Measurements from ENCODE around the gene SNX33.
"Not testable (repeated sequence)": the region's sequence is repeated elsewhere in the genome, so short reads cannot be mapped to it uniquely, and the experiment has no call there.

The SNX33 gene

DNA sequence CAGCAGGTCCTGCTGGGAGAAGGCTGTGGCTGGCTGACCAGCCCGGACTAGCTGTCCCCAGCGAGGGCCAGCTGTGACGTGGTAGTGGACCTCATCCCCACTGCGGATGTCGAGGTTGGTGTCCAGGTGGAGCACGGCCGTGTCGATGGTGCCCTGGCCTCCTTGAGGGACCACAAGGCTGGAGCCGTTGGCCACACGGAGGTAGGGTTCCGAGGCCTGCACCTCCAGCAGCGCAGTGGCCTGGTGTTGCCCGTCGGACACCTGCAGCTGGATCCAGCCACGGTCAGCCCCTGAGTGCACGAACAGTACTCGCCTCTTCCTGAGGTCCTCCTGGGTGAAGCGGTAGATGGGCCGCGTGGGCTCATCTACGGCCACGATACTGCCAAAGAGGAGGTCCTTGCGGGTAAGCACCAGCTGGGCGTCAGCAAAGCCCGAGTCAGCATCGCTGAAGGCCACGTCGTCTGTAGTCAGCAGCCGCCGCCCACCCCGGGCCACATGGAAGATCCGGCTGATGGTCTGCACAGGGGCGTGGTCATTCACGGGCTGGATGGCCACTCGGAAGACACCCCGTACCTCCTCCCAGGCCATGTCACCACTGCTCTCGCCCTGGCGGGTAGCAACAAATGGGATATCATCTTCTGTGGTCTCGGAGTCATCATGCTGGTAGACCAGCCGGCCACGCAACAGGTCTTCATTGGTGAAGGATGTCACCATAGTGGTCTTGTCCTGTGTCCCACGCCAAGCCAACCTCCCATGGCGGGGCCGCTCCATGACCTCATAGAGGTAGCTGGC, 40.0 kb downstream of the SNX33 start:
- Histone ChIP-seq H3K9me2 (replicated peaks; ENCODE audit: low read depth, low read length) (no peaks in the 10 kb centered on the region), H3K4me1 (ENCODE audit: insufficient read depth, low read length, poor library complexity, severe bottlenecking) (peaks cover 3% of the 10 kb centered on the region), H3K36me3 (ENCODE audit: insufficient read depth, low read length) (no peaks in the 10 kb centered on the region), H3K79me2 (ENCODE audit: insufficient read depth, low read length) (no peaks in the 10 kb centered on the region), H3K4me3 (ENCODE audit: low read length, poor library complexity, severe bottlenecking) (no peak overlapping the region), H4K20me1 (ENCODE audit: insufficient read depth, low read length, poor library complexity, severe bottlenecking) (no peaks in the 10 kb centered on the region), H3K27me3 (ENCODE audit: insufficient read depth, low read length, poor library complexity, severe bottlenecking) (no peaks in the 10 kb centered on the region), H3K9ac (ENCODE audit: low read depth, low read length, poor library complexity, severe bottlenecking) (no peak overlapping the region), H3K4me2 (ENCODE audit: low read depth, low read length, poor library complexity, severe bottlenecking) (no peak overlapping the region), H3K9me3 (ENCODE audit: insufficient read depth, low read depth, low read length) (no peaks in the 10 kb centered on the region), H2AFZ (ENCODE audit: low read length) (no peak overlapping the region), H3F3A (ENCODE audit: low read depth) (no peaks in the 10 kb centered on the region)
- TF ChIP-seq CTCF (conservative IDR thresholded peaks at IDR 0.05; ENCODE audit: low read length) (no peak), EZH2phosphoT487 (IDR thresholded peaks at IDR 0.05; ENCODE audit: borderline replicate concordance) (no peak)

- H3K27me3 ChIP-seq (ENCODE audit: insufficient read depth, low read length, poor library complexity, severe bottlenecking) = no peaks in the 10 kb centered on the region
- no peaks in the 10 kb centered on the region for H4K20me1 ChIP-seq (ENCODE audit: insufficient read depth, low read length, poor library complexity, severe bottlenecking)
- H3K9me3 ChIP-seq (ENCODE audit: insufficient read depth, low read depth, low read length) = no peaks in the 10 kb centered on the region
- H3K9ac ChIP-seq (ENCODE audit: low read depth, low read length, poor library complexity, severe bottlenecking) = no peak overlapping the region
- H3K36me3 ChIP-seq (ENCODE audit: insufficient read depth, low read length) = no peaks in the 10 kb centered on the region
- H3K79me2 ChIP-seq (ENCODE audit: insufficient read depth, low read length) = no peaks in the 10 kb centered on the region
- H3K4me1 ChIP-seq (ENCODE audit: insufficient read depth, low read length, poor library complexity, severe bottlenecking) = peaks cover 4% of the 10 kb centered on the region
- no peak overlapping the region for H3K4me2 ChIP-seq (ENCODE audit: low read depth, low read length, poor library complexity, severe bottlenecking)
- no peak for TF ChIP-seq CTCF (conservative IDR thresholded peaks at IDR 0.05; ENCODE audit: low read length)
- no peak for TF ChIP-seq EZH2phosphoT487 (IDR thresholded peaks at IDR 0.05; ENCODE audit: borderline replicate concordance)
- no peak overlapping the region for H3K4me3 ChIP-seq (ENCODE audit: low read length, poor library complexity, severe bottlenecking)
- H2AFZ ChIP-seq (ENCODE audit: low read length) = no peak overlapping the region
- H3F3A ChIP-seq (ENCODE audit: low read depth) = no peaks in the 10 kb centered on the region
- no peaks in the 10 kb centered on the region for H3K9me2 ChIP-seq (replicated peaks; ENCODE audit: low read depth, low read length)
These were observed 40.5 kb downstream of the SNX33 start for GRCh38 chr15:75688278-75688557.

GRCh38 chr15:75688831-75689230, 41.1 kb downstream of the SNX33 start:
- no peak for TF ChIP-seq EZH2phosphoT487 (IDR thresholded peaks at IDR 0.05; ENCODE audit: borderline replicate concordance)
- TF ChIP-seq CTCF (conservative IDR thresholded peaks at IDR 0.05; ENCODE audit: low read length) = no peak

DNA sequence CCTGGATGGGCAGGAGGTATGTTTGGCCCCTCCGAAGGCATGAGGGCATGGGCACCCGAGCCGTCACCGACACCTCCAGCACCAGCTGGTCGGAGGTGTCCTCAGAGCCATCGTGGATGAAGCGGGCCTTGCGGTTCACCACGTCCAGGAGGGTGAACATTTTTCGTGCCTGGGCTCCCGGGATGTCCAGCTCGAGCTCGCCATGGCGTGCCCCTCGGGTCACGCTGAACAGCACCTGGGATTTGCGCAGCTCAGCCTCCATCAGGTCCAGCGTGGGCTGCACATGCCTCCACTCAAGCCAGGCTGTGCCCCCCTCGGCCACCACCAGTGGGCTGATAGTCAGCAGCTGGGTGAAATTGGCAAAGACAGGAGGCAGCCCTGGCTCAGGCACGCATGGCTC, 41.7 kb downstream of the SNX33 start:
- not testable (repeated sequence) for H2AFZ ChIP-seq (ENCODE audit: low read length); H3K4me2 ChIP-seq (ENCODE audit: low read depth, low read length, poor library complexity, severe bottlenecking); H3K36me3 ChIP-seq (ENCODE audit: insufficient read depth, low read length); H3K27me3 ChIP-seq (ENCODE audit: insufficient read depth, low read length, poor library complexity, severe bottlenecking); H3K9me3 ChIP-seq (ENCODE audit: insufficient read depth, low read depth, low read length); H3K79me2 ChIP-seq (ENCODE audit: insufficient read depth, low read length); H4K20me1 ChIP-seq (ENCODE audit: insufficient read depth, low read length, poor library complexity, severe bottlenecking); H3F3A ChIP-seq (ENCODE audit: low read depth); H3K9ac ChIP-seq (ENCODE audit: low read depth, low read length, poor library complexity, severe bottlenecking); H3K9me2 ChIP-seq (replicated peaks; ENCODE audit: low read depth, low read length); H3K4me3 ChIP-seq (ENCODE audit: low read length, poor library complexity, severe bottlenecking)
- peaks cover 16% of the 10 kb centered on the region for H3K4me1 ChIP-seq (ENCODE audit: insufficient read depth, low read length, poor library complexity, severe bottlenecking)

More at GRCh38 chr15:75688831-75689230, 41.1 kb downstream of the SNX33 start:
- no peaks in the 10 kb centered on the region for H3K27me3 ChIP-seq (ENCODE audit: insufficient read depth, low read length, poor library complexity, severe bottlenecking)
- H3K36me3 ChIP-seq (ENCODE audit: insufficient read depth, low read length) = no peaks in the 10 kb centered on the region
- no peaks in the 10 kb centered on the region for H3K79me2 ChIP-seq (ENCODE audit: insufficient read depth, low read length)
- H3K4me1 ChIP-seq (ENCODE audit: insufficient read depth, low read length, poor library complexity, severe bottlenecking) = peaks cover 10% of the 10 kb centered on the region
- H3F3A ChIP-seq (ENCODE audit: low read depth) = no peaks in the 10 kb centered on the region
- no peak overlapping the region for H3K4me2 ChIP-seq (ENCODE audit: low read depth, low read length, poor library complexity, severe bottlenecking)
- no peak overlapping the region for H3K4me3 ChIP-seq (ENCODE audit: low read length, poor library complexity, severe bottlenecking)
- no peaks in the 10 kb centered on the region for H3K9me3 ChIP-seq (ENCODE audit: insufficient read depth, low read depth, low read length)
- no peak overlapping the region for H3K9ac ChIP-seq (ENCODE audit: low read depth, low read length, poor library complexity, severe bottlenecking)
- H4K20me1 ChIP-seq (ENCODE audit: insufficient read depth, low read length, poor library complexity, severe bottlenecking) = no peaks in the 10 kb centered on the region
- H2AFZ ChIP-seq (ENCODE audit: low read length) = no peak overlapping the region
- H3K9me2 ChIP-seq (replicated peaks; ENCODE audit: low read depth, low read length) = no peaks in the 10 kb centered on the region

GRCh38 chr15:75692311-75692710, 44.6 kb downstream of the SNX33 start:
- not testable (repeated sequence) for H2AFZ ChIP-seq (ENCODE audit: low read length); H3K4me2 ChIP-seq (ENCODE audit: low read depth, low read length, poor library complexity, severe bottlenecking); H3K27me3 ChIP-seq (ENCODE audit: insufficient read depth, low read length, poor library complexity, severe bottlenecking); H3K9me2 ChIP-seq (replicated peaks; ENCODE audit: low read depth, low read length); H3K9me3 ChIP-seq (ENCODE audit: insufficient read depth, low read depth, low read length); H3K79me2 ChIP-seq (ENCODE audit: insufficient read depth, low read length); H3F3A ChIP-seq (ENCODE audit: low read depth); H3K36me3 ChIP-seq (ENCODE audit: insufficient read depth, low read length); H3K4me3 ChIP-seq (ENCODE audit: low read length, poor library complexity, severe bottlenecking); H4K20me1 ChIP-seq (ENCODE audit: insufficient read depth, low read length, poor library complexity, severe bottlenecking); H3K9ac ChIP-seq (ENCODE audit: low read depth, low read length, poor library complexity, severe bottlenecking)
- peaks cover 45% of the 10 kb centered on the region for H3K4me1 ChIP-seq (ENCODE audit: insufficient read depth, low read length, poor library complexity, severe bottlenecking)

Measured in Loucy (cell line).